Central memory CD4-positive, alpha-beta T cell (primary cell): Measurements from ENCODE around the gene FAAP20.
A peak's percentile ranks its signal among the peaks of the same experiment; 100 is the strongest.

Experiments
- DNase-seq: peaks from one replicate; pipeline ENCODE4 v3.0.0; 2022

Gene FAAP20

DNA sequence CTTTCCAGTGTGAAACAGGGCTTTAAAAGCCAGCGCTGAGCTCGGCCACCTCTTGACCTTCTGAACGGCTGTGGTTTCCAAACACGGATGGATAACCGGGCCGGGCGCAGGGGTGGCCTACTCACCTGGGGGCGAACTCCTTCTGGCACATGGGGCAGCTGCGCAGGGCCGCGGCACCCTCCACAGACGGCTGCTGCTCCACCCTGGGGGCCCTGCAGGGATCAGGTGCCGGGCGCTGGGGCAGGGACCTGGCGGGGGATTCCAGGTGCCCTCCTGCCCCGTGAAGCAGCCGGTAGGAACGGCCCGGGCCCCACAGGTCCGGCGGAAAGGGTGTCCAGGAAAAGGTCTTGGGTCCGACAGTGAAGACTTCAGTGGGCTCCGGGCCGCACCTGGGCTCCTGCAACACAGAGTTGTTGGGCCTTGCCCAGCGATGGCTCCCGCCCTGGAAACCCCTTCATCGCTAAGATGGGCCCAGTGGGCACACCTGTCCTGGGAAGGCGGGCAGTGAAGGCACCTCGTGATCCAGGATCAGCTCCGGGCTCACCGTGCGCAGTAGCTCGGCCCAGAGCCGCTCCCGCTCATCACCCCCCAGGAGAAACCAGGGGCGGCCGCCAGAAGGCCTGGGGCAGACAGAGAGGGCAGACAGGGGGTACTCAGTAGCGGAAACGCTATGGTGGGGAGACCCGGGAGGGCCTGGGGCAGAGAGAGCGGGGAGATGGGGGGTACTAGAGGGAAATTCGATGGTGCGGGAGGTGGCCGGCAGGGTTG, 874 bp downstream of the FAAP20 start:
- no peak for DNase-seq

DNA sequence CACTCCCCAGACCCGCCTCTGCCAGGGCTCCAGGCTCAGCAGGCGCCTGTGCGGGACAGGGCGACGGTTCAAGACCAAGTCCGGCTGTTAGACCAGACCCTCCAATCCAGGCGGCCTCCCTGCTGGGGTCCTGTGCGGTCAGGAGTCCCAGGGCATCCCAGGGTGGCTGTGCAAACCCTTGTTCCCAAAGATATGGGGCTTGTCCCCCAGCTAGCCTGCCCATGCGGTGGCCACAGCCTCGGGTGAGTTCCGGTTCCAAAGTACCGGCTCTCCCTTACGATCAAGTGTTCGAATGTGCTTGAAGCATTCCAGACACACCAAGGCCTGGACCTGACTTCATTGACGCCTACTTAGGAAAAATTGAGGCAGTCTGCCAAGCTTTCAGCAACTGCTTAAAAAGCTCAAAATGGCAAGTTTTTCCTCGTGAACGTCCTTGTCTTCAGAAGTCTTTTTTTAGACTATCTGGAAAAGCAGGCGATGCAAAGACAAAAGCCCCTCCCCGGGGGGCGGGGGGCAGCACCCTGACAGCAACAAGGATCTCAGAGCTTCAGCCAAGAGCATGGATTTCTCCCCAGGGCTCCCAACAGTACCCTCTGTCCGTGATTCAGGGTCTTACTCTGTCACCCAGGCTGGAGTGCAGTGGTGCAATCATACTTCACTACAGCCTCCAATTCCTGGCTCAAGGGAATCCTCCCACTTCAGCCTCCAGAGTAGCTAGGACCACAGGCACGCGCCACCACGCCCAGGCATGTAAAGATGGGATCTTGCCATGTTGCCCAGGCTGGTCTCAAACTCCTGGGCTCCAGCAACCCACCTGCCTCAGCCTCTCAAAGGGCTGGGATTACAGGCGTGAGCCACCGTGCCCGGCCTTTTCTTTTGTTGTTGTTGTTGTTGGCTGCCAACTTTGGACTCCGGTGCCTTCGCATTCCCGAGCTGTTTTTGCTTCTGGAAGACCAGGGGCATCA, 2.3 kb downstream of the FAAP20 start:
- DNase-seq: no peak

DNA sequence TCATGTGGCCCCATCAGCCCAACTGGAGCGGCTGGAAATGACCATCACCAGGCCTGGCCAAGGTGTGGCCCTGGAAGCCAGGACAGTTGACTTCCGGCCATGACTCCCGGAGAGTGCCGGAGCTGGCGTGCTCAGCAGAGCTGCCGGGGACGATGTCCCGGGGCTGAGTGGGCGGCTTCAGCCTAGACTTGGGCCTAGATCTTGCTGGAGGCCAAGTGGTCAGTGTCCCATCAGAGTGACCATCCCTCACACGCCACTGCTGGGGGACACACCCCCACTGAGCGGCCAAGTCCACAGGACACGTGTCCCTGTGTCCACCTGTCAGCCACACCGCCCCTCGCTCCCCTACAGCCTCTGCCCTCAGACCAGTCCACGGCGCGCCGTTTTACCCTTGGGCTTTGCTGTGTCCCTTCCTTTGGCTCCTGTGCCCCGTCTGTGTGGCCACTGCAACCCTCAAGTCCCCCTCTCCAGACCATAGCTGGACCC, 4.0 kb downstream of the FAAP20 start:
- no peak for DNase-seq

DNA sequence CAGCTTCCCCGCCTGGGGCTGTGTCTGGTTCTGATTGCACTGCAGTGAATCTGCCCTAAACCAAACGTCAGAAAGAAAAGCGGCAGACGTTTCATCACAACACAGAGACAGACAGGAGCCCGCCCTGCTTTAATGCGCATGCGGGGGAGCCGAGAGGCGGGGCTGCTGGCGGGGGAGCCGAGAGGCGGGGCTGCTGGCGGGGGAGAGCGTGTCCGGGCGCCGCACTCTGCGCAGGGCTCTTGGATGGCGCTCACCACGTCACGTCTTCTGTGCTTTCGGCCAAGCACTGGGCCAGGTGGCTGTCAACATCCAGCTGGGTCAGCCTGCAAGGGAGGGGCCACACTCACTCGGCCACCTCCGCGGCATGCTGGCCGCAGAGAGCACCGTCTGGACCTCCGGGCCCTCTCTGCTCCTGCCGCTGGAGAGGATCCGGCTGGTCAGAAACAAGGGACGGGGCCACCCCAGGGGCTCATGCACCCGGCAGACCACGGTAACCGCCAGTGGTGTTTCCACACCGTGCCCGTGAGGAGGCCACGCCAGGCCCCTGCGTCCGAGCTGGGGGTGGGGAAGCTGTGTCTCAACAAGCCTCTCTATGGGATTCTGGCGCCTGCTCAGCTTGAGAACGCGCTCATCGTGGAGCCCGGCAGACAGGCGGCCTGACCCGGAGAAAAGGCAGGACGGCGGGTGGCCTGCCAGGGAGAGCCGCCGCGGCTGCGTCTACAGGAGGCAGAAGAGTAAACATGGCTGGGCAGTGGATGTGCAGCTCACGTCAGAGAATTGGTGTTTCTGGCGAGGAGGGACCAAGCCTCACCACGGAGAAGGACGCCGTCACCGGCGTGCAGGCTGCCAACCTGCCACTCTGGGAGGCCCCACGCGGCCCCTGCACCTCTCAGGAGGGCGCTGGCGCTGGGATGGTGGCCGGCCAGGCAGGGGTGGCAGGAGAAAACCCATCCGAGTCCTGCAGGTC, 4.8 kb downstream of the FAAP20 start:
- peak; percentile 92 for DNase-seq

DNA sequence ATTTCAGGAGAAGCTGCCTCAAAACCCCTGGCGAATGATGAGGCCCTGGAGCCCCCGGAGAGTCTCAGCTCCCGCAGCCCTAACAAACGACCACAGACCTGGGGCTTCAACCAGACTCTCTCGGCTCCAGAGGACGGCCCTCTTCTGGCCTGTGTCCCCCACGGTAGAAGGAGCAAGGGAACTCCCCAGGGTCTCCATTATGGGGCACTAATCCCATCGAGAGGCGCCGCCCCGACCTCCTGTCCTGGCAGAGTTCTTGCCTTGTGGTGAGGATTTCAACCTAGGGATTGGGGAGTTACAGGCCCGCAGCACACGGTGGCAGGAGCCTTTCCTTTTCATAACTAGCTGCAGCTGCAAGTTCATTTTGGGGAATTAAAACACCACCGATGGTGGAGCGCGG, 6.2 kb downstream of the FAAP20 start:
- no peak for DNase-seq

DNA sequence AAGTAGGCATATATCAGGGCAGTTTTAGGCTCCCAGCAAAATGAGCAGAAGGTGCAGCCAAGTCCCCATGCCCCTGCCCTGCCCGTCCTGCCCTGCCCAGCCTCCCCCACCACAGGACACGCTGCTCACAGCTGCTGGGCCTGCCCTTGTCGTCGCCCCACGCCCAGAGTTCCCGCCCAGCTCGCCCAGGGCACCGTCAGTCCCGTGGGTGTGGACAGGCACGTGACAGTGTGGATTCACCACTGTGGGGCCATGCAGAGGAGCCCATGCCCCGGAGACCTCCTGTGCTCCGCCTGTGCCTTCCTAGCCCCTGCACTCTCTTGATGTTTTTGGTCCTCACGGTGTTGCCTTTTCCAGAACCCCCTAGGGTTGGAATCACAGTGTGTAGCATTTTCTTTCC, 7.0 kb downstream of the FAAP20 start:
- no peak for DNase-seq

DNA sequence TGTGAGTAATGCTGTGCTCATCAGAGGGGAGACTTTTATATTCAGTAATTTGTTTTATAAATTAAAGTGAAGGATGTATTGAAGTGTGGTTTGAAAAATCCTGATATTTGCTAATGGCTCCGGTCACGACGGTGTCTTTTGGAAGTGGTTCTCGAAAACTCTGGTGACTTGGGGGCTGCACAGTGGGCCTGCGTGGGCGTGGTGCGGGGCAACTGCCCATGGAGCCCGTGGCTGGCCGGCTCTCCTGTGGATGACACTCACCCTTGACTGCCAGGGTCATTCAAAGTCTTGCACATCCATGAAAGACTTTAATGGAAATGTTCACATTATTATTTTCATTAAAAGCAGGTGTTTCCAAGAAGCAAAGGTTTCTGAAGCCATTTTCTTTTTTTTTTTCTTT, 7.7 kb downstream of the FAAP20 start:
- DNase-seq: no peak

DNA sequence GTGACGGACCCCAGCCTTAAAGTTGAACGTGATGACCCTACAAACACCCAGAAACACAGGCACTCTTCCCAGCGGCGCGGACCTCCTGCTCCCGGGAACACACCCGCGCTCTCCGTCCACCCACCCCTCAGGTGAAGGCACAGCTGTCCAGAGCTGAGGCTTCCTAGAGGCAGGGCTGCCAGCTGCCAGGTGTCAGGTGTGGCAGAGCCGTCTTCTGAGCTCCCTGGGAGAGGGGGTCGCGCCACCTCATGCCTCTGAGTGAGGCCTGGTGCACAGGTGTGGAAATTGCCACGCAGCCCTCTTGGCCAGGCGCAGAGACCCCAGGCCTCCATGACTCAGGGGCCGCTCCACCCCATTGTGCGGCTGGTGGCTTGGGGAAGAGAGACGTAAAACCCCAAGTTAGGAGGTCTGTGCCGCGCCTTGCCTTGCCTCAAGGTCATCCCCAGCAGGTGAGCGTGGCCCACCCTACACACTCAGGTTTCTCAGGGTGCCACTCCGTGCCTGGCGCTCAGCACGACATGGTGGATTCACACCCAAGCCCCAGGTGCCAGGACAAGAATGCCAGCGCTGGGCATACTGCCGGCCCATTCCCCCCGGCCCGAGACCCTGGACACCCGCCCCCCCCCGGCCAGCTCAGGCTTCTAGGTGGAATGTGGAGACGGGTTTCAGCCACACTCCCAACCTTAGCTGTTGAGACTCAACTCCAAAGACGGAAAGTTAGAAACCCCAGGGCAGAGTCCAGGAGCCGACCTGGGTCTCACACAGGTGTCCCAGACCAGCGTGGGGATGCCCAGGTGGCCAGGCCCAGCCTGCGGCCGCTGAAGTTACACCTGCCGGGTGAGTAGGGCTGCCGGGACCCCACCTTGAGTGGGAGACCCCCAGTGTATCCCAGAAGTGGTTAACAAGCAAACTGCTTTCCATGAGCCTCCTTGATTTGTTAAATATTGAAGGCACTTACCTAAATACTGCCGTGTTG, 8.4 kb downstream of the FAAP20 start:
- no peak for DNase-seq

DNA sequence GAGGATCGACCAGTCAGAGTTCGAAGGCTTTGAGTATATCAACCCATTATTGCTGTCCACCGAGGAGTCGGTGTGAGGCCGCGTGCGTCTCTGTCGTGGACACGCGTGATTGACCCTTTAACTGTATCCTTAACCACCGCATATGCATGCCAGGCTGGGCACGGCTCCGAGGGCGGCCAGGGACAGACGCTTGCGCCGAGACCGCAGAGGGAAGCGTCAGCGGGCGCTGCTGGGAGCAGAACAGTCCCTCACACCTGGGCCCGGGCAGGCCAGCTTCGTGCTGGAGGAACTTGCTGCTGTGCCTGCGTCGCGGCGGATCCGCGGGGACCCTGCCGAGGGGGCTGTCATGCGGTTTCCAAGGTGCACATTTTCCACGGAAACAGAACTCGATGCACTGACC, 9.6 kb downstream of the FAAP20 start:
- DNase-seq: no peak

DNA sequence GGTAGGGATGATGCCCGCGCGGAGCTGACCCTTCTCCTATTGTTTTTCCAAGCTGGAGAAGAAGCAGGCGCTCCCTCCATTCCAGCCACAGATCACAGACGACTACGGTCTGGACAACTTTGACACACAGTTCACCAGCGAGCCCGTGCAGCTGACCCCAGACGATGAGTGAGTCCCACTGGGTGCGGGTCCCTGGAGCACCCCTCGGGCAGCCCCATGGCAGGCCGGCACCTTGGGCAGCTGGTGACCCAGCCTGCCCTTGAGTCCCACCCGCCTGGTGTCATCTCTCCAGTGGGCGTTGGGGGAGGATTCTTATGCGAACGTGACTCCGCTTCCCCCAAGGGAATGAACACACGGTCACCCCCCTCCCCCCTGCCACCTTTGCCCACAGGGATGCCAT, 10.0 kb downstream of the FAAP20 start:
- no peak for DNase-seq

DNA sequence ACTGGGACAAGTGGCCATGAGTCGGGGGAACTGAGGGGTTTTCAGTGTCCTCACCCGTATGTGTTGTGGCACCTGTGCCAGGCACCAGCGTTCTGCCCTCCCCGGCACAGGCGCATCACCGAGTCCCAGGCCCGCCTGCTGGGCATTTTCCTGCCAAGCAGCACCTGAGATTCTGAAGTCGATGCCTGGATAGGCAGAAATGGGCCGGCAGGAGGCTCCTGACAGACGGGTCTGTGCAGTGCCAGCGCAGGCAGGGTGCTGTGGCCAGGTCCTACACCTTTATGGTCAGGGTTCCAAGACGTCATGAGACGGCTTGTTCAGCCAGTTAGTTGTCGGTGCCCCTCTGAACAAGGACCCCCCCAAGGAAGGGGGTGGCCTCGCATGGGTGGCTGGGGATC, 10.6 kb downstream of the FAAP20 start:
- no peak for DNase-seq

DNA sequence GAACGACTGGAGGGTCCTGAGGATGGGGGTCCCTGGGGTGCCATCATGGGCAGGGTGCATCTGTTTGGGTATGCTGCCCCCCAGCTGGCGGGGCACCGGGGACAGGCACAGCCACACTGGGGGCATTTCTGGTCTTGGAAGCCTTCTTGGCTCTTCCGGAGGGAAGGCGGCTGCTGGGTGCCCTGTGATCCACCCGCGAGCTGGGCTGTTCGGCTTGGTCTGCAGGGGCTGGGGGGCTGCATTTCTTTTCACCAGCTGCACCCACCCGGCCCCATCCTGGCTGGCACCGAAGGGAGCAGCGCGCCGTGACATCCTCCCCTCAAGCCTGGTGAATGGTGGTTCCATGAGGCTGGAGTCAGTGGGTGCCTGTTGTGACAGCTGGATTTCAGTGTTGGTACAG, 12.2 kb downstream of the FAAP20 start:
- no peak for DNase-seq

DNA sequence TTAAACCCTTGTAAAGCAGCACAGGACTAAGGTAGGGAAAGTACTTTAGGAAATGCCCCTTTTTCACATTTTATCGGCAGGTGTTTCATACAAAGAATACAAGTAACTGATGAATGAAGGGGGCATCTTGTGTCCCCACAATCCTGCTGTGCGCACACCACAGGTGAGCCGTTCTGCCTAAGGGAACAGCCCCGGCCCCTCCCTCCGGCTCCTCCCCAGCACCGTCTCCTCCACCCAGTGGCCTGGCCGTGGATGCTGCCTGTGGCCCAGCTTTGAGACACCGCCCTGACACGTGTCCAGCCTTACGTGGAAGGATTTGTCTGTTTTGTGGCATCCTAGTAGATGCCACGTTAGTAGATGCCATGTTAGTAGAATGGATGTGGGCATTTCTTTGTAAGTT, 12.8 kb downstream of the FAAP20 start:
- DNase-seq: no peak

DNA sequence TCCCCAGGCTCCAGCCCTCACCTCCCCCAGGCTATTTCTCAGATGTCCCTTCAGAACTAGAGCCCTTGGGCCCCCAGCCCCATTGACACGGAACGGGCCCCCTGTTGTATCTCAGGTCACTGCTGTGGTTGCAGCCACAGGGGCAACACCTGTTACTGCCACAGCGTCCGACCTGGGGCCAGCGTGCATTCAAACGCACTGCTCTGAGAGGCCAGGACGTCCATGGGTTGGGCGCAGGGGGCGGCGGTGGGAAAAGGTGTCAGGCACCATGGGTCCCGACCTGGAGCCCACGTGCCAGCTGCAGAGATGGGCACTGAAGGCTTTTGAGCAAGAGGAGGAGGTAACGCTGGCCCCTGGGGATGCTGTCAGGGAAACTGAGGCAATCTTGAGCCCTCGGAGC, 13.3 kb downstream of the FAAP20 start:
- no peak for DNase-seq

DNA sequence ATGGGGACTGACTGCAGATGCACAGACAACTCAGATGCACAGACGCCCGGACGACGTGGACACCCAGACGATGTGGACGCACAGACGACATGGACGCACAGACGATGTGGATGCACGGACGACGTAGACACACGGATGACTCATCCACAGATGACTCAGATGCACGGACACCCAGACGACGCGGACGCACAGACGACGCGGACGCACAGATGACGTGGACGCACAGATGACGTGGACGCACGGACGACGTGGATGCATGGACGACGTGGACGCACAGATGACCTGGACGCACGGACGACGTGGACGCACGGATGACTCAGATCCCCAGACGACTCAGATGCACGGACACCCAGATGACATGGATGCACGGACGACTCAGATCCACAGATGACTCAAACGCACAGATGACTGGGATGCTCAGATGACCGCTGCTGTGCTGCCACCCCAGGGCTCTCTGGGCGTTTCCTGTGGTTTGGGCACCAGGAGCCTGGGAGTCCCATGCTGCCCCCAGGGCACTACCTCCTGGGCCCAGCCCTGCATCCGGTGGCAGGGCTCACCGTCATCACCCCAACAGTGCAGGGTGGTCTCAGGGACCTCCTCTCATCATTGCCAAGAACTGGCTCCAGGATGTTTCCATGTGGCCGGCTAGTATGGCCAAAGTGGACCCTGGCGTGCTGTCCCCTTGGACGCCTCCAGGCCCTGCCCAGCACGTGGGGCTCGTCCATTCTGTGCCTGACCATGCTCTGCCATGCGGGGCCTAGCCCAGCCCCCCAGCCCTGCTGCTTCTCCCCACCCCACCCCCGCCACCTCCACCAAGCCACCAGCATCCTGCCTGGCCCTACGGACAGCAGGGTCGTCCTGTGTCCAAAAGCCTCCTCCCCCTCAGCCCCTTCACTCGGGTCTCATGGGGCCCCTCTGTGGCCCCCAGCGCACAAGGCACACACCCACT, 14.0 kb downstream of the FAAP20 start:
- DNase-seq: no peak

DNA sequence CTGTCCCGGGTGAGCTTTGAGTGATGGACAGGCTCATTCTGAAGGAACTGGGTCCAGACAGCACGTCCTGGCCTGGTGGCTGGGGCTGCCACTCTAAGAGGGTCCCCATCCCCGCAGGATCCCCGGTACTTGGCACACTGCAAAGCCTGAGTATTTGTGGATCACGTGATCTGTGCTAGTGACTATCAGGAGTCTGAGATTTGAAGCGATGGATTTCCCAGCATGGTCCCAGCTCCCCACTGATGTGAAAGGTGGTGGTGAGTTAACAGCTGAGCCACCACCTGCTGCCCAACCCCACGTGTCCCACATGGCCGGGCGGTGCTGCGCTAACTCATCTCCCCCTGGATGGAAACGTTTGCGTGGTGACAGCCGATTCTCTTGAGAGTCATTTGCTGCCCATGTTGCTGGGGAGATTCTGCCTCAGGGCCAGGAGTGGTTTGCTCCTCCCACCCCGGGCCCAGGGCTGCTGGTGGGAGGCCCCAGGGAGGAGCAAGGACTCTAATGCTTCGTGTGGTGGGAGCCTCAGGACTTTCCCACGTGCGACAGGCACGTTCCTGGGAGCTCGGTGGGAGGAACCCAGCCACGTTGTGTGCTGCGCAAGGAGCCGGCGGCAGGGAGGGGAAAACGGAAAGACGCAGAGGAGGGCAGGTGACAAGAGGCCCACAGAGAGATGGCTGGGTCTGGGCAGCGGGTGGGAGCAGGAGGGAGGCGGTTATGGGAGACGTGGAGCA, 15.1 kb downstream of the FAAP20 start:
- no peak for DNase-seq

DNA sequence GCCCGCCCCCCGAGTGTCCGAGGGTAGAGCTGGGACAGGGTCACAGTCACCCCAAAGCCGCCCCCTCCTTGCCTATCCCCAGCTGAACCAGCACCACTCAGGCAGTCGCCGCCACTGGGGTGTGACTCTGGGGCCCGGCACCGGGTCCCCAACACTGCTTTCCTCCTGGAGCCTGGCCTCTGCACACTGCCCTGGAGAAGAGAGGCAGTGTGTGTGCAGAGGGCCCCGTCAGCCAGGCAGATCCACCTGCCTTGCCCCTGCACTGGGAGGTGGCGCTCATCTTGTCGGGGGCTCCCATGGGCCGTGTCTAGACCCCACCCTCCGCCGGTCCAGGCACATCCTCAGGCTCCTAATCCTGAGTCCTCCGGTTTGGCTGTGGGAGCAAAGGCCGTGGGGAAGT, 15.7 kb downstream of the FAAP20 start:
- no peak for DNase-seq

DNA sequence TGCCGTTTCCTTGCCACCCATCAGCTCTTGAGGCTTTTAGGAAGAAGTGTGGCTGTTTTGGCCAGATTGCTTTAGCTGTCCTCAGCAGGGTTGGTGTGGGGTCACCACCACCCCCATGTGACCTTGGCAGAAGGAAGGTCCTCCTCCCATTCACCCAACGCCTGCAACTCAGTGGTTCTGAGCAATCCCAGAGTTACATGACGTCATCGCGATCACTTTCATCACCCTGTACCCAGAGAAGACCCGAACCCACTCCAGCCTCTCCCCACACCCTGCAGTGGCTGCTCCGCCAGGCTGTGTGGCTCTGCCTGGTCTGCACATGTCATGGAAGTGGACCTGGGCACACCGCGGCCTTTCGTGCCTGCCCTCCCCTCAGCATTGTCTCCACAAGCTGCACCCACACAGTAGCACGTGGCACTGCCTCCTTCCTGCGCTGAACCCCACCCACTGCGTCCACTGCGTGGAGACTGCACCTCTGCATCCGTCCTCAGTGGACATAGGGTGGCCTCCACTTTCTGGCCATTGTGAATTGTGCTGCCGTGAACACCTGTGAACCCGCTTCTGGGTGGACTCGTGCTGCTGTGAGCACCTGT, 16.5 kb downstream of the FAAP20 start:
- DNase-seq: no peak

DNA sequence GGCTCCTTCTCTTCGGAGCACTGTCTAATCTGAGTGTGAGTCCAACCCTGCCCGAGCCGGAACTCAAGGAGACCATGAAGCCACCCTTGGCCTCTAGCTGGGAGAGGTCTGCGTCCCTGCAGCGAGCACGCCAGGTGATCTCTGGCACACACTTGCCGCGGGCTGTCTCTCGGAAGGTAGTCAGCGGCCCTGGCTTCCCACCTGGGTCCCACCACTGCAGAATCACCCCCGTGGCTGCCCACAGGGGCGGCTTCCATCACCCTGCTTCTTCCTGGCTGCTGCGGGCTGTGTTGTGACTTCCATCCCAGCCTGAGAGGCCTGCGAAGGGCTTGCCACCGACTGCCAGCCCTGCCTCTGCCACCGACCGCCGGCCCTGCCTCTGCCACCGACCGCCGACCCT, 17.0 kb downstream of the FAAP20 start:
- no peak for DNase-seq
